Measurements from ENCODE around the gene ARHGEF7.

The ARHGEF7 gene

DNA sequence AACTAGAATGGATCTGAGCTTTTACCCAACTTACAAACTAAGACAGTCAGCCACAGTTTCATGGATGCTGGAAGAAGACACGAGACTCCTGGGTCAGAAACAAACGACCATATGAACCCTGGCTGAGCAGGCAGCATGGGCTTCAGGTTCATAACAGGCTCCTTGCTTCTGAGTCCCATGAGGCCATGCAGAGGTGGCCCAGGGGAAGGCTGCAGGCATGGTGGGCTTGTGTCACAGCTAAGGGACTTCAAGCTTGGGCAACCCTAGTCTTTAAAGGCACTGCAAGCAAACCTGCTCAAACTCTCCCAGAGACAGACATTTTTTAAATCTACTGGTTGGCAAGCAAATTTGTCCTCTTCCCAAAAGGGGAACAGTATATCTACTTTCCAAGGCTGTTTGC is 5.1 kb upstream of the ARHGEF7 start:
- no peak for DNase-seq (ENCODE audit: low read depth)

DNA sequence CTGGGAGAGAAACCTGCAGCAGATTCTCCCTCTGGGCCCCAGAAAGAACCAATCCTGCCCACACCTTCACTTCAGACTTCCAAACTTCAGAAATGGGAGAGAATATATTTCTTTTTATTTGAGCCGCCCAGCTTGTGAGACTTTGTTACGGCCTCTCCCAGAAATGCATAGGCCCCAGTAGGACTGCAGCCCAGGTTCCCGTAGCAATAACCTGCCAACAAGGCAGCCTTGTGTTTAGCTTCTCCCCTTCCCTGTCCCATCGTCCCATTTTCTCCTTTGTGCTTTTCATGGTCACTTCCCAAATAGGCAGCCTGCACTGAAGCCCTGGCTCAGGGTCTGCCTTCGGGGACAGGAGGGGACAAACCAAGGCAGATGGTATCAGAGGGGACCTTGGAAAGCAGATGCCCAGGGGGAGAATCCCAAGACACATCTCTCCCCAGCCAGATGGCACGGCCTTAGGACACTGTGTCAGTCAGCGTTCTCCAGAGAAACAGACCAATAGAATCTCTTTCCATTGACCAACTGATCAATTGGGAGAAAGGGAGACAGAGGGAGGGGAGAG is 3.7 kb upstream of the ARHGEF7 start:
- DNase-seq (ENCODE audit: low read depth) = no peak

DNA sequence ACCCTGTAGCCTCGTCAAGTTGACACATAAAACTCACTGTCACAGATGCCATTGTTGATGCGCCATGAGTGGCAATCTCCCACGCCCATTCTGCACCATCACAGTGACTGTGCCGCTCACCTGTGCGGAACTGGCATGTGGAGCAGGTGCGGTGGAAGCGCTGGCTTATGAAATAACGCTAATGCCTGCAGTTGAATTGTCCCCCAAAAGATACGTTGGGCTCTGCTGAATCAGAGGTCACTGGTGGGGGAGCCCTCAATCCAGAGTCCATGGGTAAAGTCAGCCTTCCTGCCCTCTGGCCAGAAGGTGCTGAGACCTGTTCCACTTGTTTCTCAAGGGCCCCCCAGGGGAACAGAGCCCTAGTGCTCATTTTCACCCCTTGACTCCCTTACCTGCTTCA is 2.9 kb upstream of the ARHGEF7 start:
- no peak for DNase-seq (ENCODE audit: low read depth)

DNA sequence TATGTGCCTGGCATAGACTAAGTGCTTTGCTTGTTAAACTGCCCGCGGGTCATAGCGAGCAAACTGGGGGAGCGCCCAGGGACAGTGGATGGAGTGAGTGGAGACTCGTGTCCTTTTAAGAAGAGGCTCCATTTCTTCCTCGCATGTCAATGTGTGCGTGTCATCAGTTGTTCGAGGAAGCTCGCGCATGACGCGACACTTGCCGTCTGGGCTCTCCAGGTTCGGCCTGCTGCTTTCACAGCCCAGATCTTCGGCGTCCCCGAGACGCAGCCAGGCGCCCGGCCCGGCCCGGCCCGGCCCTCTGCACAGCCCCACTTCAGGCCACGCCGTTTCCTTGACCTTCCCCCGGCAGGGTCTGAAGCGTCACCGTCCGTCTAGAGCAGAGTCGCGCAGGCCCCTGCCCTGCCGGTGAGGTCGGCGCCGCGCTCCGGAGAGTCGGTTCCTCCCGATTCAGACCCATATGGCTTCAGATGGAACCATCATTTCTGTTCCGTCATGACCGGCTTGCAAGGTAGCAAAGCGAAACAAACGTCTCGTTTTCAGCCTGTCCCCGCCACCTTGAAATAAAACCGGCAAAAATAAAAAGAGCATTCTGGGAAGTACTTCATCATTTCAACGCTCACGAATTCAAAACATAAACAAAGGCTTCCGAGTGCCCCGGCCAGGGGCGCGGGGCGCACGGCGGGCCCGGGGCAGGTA is 599 bp upstream of the ARHGEF7 start:
- no peak for DNase-seq (ENCODE audit: low read depth)

DNA sequence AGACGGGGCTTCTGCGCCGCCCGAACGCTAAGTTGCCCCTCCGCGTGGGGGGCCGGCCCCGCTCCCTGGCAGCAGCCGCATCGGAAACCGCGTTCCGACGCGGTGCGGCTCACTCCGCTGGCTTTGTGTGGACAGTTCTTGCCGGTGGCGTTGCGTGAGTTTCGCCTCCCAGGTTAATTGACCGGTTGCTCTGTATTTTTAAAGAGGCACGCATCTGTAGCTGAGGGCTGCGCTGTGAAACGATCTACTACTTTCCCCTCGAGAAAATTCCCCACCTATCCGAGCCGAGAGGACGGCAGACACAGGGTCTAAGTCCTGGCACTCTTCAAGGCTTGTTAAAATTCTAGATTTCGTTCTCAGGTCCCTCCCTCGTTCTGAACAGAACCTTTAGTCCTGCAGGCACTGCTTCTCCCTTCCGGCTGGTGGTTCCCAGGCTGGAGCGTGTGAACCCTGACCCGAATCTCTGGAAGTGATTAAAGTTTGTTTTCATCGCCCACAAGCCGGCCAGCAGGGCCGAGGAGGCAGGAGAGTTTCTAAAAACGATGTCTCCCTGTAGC is 933 bp downstream of the ARHGEF7 start:
- DNase-seq (ENCODE audit: low read depth) = no peak

DNA sequence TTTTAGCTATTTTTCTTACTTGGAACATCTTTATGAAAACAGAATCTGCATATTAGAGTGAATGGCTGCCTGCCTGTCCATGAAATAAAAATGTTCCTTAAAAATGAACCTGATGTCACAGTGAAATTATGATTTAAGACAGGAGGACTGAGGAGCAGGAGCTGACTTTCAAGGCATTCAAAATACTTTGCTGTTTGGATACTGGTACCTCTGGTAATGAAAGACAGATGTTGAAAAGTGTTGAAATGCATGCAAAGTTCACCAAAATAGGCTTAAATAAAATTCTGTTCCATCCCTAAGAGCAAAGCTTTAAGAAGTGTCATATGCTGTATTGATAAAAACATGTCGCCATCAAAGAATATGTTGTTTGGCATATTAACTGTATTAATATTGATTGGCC is 1.7 kb downstream of the ARHGEF7 start:
- no peak for DNase-seq (ENCODE audit: low read depth)

DNA sequence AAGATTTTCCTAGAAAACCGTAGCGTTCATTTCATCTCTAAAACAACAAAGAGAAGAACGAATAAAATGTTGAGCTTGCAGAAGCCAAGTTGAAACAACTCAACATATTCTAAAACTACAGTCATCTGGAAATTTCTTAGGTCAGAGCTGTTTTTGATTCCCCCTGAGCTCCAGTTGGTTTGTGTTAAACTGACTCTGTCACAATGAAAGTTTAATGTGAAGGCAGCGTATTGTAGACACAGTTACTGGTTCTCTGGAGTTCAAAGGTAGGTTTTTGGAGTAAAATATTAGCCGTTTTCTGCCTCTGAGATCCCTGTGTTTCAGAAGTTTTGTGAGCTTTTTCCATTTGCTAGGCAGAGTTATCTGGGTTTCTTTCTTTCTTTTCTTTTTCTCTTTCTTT is 2.2 kb downstream of the ARHGEF7 start:
- no peak for DNase-seq (ENCODE audit: low read depth)

DNA sequence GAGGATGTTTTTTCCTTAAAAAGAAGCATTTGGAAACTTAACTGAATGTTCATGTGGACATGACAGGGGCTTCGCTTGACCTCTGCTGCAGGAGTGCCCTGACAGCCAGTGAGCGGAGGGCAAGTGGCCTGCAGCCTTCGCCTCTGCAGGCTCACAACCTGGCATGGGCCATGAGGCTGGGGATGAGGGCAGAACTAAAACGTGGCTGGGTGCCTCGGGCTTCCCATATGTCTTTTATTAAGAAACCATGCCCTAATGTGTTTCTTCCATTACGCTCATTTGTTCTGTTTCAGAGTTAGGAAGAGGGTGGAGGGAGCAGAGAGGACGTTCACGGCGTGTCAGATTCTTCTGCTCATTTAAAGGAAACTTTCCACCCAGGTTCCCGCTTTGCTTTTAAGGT is 2.9 kb downstream of the ARHGEF7 start:
- no peak for DNase-seq (ENCODE audit: low read depth)

DNA sequence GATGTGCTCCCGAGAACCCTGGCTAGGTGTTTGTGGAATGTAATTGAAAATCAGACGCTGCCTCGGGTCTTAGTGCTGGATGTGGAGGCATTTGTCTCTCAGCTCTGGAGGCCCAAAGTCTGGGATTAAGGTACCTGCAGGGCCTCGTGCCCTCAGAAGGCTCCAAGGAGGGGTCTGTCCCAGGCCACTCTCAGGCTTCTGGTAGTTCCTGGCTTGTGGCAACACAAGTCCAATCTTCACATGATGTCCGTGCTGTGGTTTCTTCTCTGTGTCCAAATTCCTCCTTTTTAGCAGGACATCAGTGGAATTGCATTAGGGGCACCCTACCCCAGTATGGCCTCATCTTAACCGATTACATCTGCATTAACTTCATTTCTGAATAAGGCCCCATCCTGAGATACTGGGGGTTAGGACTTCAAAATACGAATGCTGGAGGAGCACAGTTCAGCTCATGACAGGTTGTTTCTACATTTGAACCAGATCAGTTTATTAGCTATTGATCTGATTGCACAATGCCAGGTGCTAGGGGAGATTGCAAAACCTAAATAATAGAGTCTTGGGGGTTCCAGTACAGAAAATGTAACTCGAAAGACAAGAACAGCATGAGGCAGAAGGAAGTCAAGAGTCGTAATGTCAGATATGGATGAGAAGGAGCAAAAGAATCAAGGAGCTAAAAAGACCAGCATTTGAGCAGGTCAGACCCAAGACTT is 3.9 kb downstream of the ARHGEF7 start:
- no peak for DNase-seq (ENCODE audit: low read depth)

DNA sequence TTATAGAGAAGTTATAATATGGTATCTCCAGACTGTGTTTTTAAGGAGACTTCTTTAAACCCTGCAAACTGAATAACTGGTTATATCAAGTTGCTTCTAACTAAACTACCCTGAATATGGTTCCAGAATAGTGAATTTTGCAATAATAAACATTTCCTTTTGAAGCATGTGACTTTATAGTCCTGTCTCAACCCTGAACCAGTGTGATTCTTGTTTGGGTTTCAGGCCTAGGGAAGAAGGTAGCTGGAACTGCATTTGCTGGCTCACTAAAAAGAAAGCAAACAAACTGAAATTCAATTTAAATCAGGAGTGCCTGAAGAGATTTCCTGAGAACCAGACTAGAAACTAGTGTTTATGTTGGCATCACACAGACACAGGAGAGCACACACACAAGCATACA is 4.9 kb downstream of the ARHGEF7 start:
- DNase-seq (ENCODE audit: low read depth) = no peak

DNA sequence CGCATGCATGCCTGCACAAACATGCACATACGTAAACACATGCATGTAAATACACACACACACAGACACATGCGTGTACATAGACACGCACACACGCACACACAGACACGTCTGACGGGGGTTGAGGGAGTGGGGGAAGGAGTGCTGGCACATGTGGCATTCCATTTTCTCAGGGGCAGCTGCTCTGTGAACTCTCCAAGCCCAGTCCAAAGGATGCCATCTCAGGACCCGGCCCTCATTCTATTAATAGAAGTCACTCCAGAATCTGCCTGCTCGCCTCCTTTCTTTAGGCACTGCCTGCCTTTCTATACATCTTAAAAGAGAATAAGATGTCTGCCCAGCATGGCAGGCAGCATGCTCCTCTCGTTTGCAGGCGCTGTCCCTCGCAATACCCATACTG is 5.3 kb downstream of the ARHGEF7 start:
- DNase-seq (ENCODE audit: low read depth) = no peak

DNA sequence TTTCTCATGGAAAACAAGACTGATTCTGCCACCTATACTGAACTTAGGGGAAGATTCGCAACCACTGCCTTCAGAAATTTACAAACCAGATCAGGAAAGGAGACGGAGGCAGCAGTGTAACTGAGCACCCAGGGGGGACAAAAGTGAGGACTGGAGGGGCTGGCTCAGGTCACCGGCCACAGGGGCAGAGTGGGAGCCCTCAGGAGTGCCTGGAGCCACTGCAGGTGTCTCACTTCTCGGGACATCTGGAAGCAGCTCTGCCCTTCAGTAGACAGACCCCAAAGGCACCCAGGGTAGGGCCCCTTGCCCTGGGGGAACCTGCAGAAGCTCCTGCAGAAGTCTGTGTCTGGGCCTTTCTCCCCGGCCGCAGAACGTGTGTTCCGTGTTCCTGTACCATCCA is 5.8 kb downstream of the ARHGEF7 start:
- no peak for DNase-seq (ENCODE audit: low read depth)

DNA sequence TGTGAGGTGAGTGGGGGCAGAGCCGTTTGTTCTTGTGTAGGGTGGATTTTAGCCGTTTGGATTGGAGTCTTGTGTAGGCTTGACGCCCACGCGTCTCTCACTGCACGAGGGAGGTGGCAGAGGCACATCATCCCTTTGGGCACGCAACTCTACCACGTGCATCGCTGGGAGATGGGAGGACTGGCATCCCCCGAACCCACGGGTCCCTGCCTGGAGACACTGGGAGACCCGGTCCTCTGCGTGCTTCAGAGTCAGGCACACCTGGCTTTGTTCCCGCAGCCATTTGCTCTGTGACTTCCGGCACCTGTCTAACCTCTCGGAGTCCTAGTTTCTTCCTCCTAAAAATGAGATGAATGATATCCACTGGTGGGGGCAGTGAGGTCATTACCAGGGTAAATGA is 6.4 kb downstream of the ARHGEF7 start:
- no peak for DNase-seq (ENCODE audit: low read depth)

DNA sequence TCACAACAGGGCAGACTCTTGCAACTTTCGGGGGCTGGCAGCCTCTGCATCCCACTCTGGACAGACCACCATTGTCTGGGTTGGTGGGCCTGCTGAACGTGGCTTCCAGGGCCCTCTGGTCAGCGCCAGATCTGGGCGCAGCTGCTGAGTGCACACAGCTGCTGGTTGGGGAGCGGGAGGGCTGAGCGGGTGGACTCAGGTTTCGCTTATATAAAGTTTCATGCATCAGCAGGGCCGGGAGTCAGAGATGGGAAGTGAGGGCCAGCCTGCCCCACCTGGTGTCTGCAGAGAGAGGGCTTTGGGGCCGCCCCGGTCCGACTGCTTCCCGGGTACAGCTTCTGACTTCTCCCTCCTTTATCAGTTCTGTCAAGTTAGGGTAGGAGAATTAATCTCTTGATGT is 6.9 kb downstream of the ARHGEF7 start:
- no peak for DNase-seq (ENCODE audit: low read depth)

DNA sequence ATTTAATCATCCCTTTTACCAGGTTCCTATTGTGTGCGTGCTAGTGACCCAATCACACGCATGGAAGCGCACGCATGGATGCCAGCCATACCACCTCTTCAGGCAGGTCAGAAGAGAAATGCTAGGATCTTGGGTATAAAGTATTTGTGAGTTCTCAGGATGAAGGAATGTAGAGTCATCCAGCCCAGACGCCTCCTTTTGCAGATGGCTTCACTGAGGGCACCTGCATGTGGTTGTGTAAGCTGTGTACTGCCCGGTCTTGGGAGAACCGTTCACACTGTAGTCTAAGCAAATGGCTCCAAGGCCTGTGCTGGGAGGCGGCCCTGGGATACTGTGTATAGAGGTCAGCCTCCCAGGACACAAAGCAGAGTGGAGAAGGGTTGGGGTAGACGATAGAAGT is 7.5 kb downstream of the ARHGEF7 start:
- no peak for DNase-seq (ENCODE audit: low read depth)

DNA sequence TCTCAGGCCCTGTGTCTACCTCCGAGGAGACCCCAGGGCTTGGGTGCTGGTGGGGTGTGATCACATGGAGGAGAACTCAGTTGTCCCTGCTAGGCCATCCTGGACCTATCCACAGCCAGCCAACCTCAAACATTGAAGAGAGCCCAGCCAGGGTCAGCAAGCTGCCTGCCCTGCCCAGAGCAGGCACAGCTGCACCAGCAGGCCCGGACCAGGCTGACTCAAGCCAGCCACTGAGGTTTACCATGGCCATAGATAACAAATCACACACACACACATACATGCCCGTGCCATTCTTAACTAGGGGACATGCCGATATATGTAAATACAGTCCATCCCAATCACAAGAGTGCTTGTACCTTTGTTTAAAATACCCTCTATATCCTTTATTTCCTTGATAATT is 8.1 kb downstream of the ARHGEF7 start:
- DNase-seq (ENCODE audit: low read depth) = no peak

DNA sequence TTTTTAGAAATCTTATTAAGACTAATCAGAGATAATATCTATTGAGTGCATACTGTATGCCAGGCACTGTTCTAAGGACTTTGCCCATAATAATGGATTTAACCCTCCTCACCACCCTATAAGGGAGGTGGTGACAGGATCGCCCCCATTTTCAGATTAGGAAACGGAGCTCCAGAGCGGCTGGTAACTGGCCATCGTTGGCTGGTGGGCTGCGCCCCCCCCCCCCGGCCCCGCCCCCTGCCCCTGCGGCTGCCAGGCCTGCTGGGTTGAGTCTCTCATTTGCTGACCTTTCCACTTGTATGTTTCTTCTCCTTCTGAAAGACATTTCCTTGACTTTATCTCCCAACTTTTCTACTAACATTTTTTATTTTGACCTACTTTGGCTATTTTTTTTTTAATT is 8.5 kb downstream of the ARHGEF7 start:
- no peak for DNase-seq (ENCODE audit: low read depth)

DNA sequence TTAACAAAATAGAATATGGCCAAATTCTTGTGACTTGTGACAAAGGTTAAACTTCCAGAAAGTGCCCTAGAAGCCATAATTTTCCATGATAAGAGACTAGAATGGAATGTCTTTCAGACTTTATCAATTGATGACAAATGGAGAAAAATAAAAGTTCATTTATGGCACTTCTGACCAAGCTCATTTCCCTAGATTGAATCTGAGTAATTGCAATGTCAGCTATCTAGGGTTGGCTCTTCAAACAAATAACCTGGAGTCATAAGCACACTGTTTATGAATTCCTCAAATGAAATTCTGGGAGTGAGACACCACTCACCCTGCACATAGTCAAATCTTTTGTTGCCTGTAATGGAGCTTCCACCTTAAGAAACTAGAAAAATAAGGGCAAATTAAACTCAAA is 11.4 kb downstream of the ARHGEF7 start:
- DNase-seq (ENCODE audit: low read depth) = no peak

DNA sequence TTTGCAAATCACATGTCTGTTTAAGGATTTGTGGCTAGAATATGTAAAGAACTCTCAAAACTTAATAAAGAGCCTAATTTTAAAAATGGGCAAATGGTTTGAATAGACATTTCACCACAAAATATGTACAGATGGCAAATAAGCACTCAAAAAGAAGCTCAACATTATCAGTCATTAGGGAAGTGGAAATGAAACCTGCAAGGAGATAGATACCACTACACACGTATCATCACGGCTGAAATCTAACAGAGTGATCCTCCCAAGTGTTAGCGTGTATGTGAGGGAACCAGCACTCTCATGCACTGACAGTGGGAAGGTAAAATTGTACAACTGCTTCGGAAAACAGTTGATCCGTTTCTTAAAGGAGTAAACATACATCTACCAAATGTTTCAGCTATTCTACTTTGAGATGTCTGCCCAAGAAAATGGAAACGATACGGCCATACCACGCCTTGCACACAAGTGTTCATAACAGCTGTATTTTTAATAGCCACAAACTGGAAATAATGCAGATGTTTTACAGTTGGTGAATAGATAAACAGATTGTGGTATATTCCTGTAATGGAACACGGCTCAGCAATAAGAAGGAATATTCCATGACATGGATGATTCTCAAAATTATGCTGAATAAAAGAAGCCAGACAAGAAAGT is 14.5 kb downstream of the ARHGEF7 start:
- no peak for DNase-seq (ENCODE audit: low read depth)

DNA sequence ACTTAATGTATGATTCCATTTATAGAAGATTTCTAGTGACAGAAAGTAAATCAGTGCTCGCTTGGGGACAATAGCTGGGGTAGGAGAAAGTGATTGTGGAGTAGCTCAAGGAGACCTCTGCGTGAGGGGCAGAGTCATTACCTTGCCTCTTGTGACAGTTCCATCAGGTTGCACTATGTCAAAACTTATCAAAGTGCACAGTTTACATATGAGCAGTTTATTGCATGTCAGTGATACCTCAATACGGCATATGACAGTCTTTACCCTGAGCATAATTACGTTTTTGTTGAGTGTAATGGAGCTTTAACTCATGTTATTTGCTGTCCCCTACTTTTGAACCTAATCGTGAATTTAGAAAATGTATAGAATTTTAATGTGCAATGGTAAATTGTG is 15.0 kb downstream of the ARHGEF7 start:
- no peak for DNase-seq (ENCODE audit: low read depth)

DNA sequence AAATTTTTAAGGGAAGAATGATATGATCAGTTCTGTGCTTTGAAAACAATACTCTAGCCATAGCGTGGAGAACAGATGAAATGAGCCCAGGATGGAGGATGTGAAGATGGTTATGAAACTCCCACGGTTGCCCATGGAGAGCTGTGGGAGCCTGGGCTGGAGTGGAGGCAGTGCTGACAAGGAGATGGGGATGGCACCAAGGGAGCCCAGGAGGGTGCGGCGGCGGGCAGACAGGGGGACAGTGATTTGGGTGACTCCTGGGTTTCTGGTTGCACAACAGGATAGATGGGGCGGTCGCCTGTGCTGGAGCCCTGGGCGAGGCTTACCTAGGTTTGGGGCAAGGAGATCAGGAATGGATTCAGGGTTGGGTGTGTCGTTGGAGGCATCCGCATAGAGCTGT is 15.9 kb downstream of the ARHGEF7 start:
- DNase-seq (ENCODE audit: low read depth) = no peak

DNA sequence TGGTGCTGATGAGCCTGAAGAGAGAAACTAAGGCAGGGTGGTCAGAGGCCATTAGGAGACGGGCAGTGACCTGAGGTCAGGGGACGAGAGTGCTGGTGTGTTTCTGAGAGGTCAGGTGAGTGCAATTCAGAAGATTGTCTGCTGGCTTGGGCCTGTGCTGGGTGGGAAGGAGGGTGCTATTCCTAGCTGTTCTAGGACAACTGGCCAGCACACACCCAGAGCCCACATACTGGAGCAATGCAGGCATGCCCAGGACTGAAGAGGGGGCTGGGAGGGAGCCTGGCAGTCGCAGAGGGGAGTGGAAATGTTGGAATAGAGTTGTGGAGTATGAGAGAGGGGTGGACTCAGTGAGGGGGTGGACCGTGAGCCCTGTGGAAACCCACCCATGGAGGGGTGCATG is 16.5 kb downstream of the ARHGEF7 start:
- DNase-seq (ENCODE audit: low read depth) = no peak

DNA sequence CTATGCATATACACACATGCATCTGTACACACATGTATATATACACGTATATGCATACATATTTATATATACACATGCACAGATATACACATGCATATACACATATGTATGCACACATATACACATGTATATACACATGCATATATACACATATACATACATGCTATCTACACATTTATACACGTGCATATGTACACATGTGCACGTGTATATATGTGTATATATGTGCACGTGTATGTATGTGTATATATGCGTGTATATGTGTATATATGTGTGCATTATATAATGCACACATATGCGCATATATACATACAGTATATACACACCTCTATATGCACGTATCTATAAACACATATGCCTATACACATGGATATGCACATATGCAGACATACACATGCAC is 17.8 kb downstream of the ARHGEF7 start:
- DNase-seq (ENCODE audit: low read depth) = no peak
